HG03571 (cell line): Measurements from ENCODE around the gene CIRBP.
"Not testable (repeated sequence)": the region's sequence is repeated elsewhere in the genome, so short reads cannot be mapped to it uniquely, and the experiment has no call there.

Experiments
- ATAC-seq: cut with Tn5 transposase; IDR thresholded peaks from one replicate; pipeline ENCODE4 v1.9.1; 2021; ENCODE audit not compliant: unreplicated experiment

Gene CIRBP

DNA sequence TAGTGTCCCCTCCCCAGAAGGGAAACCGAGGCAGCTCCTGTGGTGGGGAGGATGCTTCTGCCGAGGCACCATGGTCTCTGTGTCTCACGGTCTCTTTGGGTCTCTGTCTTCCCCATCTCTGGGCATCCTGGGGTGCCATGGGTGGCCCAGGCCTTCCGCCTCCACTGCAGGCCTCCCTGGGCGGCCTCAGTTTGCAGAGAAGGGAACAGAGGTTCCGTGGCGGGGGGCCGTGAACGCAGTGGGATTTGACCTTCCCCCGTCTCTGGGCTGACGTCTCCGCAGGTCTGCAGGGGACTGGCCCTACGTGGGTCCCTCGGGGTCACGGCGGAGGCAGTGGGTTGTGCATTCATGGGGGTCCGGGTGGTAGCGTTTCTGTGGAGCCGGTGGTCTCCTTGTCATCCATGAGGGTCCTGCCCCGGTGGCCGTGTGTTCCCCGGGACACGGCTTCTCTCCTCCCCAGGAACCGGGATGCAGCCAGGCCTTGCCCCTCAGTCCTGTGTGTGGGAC is 21.1 kb downstream of the CIRBP start:
- no peak for ATAC-seq

DNA sequence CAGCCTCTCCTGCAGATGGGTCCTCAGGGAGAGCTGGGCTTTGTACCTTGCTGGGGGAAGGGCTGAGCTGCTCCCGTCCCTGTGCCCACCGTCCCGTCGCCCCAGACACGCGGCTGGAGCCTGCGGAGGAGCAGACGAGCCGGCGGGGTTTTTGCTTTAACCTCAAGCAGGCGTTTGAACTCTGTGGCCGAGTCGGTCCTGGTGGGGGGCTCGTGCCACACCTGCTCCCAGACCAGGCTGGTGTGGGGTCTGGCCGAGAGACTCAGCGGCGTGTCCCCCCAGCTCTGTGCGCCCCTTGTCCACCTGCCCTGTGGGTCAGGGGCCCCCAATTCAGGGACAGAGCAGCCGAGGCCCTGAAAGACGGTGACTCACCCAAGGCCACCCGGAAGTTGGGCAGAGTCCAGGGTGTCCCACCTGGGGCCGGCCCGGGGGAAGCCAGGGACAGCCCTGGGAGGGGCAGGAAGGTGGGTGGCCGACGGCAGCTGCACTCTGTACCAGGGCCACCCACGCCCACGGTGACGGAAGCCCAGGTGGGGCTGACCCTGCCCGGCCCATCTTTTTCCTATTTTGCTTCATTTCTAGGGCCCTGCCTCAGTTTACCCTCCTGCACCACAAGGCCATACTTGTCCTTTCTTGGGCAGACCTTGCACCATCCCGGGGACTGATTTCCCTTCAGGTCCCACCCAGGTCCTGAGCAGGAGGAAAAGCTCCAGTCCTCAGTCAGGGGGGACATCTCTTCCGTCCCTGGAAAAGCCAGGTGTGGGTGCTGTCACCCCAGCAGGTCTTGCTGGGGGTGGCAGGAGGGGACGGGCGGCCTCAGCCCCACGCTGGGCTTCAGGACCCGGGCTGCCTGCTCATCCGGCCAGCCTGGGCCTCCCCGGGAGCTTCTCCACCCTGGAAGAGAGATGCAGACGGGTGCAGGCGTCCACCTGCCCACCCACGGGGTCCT is 21.8 kb downstream of the CIRBP start:
- no peak for ATAC-seq

DNA sequence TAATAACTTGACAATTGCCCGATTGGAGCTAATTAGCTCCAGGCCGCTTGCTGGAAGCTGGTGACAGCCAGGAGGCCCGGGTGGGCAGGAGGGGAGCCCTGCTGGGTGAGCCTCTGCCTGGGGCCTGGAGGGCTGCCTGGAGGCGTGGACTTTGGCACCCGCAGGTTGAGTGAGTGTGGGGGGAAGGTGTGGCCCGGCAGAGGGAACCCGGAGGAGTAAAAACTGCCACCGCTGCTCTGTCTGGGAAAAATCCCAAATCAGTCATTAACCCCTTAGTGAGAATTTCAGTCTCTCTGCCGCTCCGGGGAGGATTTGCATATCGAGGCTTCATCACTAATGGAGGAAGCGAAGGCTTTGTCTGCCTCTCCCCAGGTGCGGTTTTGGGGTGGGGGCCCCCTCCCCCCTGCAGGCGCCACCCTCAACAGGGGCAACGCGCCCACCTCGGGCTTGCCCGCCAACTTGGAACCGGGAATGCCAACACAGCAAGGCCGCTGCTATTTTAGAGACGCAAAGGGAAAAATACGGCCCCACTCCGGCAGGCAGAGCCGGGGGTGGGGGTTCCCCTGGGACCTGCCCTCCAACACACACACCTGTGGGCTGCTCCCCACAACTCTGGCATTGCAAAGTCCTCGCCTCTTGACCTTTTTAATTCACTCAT is 22.8 kb downstream of the CIRBP start:
- no peak for ATAC-seq

DNA sequence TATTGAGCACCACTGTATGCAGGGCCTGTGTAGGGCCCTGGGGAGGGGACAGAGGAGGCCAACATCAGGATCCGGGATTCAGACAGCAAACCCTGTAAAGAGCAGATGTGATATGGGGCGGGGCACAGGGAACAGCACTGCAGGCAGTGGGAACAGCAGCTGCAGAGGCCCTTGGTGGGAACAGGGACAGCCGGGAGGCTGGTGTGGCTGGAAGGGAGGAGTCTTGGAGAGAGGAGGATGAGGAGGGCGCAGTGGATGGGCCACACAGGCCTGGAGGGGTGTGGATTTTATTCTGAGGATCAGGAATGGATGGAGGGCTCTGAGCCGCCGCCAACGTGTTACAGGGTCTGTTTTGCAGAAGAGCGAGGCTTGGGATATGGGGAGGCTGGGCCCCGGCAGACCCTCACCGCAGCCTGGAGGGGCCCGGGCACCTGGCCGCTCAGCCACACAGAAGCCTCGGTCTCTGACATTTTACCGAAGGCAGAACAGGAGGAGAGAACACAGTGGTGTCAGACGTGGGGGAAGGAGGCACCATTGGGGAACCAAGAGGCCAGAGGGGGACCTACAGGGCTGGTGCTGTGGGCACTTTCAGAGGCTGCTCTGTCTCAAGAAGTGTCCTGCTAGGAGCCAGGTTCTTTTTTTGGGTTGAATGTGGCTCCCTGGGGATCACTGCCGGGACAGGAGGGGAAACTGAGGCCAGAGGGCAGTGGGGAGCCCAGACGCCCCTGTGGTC is 23.5 kb downstream of the CIRBP start:
- ATAC-seq, result no peak

DNA sequence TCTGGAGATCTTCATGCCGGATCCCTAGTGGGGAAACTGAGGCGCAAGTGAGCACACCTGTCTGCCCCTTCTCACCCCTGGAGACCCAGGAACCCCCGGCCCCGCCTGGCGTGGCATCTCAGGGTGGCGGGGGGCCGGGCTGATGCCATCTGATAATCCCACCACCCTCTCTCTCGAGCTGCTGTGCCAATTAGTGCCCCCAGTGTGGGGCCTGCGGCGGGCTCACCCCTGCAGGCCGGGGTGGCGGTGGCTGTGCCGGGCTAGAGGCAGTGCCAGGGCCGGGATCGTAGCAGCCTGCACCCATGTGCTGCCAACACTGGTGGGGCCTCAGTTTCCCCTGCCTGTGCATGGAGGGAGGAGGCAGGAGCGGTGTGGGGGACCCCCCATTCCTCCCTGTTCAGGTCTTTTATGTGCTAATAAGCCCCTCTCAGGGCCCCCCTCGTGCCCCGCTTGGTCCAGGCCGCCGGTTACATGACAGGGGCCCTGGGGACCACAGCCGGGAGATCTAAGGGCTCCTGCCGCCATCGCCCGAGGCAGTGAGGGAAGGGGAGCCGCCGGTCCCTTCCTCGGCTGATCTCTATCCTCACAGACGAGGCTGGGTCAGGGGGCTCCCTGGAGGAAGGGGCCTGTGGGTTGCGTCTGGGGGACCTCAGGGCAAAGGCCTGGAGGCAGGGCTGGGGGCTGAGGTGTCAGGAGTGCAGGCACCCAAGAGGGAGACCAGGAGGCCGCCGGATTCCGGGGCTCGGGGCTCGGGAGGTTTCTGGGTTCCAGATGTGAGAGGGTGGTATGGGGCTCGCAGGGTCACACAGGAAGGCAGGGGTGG is 24.9 kb downstream of the CIRBP start:
- no peak for ATAC-seq

DNA sequence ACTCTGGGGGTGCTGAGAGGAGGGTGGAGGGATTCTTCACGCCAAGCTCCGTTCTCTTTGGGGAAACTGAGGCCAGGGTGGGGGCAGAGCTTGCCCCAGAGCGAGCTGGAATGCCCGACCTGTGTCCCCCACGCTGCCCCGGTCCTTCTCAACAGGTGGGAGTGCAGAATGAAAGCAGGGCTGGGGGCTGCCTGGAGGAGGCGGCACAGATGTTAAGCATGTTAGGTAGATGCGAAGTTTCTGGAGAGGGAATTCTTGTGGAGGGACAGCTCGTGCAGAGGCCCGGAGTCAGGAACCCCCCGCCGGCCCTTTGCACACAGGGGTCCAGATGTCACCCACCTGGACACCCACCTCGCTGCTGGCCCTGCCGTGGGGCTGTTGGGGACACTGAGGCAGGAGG is 25.6 kb downstream of the CIRBP start:
- no peak for ATAC-seq

DNA sequence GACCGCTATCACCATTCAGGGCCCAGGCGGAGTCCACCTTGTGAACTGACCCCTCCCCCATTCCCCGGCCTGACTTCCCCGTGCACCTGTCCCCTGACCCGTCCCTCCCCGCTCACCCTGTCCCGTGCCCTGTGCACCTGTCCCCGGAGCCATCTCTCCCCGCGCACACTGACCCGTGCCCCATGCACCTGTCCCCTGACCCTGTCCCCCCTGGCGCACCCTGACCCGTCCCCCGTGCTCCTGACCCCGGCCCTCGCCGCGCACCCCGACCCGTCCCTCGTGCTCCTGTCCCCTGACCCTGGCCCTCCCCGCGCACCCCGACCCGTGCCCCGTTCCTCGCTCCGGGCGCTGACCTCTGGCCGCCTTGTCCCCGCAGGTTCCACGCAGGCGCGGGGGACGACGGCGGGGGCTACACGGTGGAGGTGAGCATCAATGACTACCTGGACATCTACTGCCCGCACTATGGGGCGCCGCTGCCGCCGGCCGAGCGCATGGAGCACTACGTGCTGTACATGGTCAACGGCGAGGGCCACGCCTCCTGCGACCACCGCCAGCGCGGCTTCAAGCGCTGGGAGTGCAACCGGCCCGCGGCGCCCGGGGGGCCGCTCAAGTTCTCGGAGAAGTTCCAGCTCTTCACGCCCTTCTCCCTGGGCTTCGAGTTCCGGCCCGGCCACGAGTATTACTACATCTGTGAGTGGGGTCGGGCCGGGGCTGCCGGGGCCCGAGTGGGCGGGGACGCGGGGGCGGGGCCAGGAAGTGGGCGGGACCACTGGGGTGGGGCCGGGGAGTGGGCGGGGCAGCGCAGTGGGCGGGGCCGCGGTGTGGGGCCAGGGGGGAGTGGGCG is 26.3 kb downstream of the CIRBP start:
- no peak for ATAC-seq

DNA sequence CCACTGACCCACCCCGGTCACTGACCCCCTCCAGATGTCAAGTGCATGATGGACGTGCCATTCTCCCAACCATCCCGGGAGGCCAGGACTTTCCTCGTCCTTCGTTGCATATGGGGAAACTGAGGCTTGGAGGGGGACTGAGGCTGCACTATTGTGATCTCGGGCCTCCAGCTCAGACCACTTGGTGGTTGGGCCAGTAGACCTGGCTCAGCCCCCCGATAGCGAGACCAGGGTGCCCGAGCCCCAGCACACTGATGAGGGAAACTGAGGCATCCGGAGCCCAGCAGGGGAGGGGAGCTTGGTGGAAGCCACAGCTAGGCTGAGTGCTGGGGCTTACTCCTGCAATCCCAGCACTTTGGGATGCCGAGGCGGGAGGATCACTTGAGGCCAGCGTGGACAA is 26.9 kb downstream of the CIRBP start:
- ATAC-seq, result no peak

DNA sequence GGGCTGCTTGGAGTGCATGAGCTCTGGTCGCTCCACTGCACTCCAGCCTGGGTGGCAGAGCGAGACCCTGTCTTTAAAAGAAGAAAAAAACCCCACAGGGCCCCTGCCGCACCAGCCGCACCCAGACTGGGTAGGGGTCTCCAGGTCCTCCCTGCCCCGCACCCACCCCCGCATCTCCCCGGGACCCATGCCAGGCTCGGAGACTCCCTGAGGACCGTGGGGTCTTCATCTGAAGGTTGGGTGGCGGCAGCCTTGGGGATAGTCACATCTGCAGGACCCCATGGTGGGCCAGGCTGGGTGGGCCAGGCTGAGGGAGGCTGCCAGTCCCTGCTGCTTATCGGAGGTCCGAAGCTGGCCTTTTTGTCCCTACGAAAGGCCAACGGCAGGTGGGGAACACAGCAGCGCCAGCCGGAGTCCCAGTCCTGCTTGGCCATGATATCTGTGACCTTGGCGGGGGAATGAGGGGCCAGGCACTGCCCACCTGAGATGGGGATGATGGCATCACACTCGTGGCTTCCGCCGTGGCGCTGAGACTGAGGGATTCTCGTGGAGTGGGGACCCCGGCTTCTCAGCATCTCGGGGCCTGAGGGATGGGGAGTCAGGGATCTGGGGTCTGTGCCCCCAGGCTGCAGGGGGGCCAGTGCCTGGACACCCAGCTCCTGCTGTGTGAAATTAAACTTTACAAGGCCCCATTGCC is 27.6 kb downstream of the CIRBP start:
- no peak for ATAC-seq

DNA sequence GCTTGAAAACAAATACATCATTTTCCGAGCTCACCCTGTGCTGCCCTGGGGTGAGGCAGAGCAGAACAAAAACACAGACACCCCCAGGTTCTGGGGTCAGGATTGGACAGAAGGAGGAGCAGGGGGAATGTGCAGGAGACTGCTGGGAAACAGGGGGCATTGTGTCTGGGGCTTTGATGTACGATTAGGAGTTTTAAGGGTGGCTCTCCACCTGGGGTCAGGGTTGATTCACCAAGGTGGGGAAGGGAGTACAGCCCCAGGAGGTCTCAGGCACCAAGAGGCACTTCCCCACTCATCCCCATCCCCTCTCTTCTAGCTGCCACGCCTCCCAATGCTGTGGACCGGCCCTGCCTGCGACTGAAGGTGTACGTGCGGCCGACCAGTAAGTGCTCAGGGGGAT is 29.1 kb downstream of the CIRBP start:
- ATAC-seq, result no peak

DNA sequence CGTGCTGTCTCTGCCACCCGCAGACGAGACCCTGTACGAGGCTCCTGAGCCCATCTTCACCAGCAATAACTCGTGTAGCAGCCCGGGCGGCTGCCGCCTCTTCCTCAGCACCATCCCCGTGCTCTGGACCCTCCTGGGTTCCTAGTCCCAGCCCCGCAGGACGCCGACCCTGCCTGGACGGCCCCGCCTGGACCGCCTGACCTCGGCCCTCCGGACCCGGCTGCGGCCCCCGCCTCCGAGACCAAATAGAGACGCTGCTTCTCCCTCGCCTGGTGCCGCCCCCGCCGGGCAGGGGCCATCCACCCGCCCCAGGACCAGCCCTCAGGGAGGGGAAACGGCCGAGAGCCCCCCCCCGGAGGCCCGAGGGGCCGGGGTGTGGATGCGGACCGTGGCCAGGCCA is 30.7 kb downstream of the CIRBP start:
- ATAC-seq, result no peak

DNA sequence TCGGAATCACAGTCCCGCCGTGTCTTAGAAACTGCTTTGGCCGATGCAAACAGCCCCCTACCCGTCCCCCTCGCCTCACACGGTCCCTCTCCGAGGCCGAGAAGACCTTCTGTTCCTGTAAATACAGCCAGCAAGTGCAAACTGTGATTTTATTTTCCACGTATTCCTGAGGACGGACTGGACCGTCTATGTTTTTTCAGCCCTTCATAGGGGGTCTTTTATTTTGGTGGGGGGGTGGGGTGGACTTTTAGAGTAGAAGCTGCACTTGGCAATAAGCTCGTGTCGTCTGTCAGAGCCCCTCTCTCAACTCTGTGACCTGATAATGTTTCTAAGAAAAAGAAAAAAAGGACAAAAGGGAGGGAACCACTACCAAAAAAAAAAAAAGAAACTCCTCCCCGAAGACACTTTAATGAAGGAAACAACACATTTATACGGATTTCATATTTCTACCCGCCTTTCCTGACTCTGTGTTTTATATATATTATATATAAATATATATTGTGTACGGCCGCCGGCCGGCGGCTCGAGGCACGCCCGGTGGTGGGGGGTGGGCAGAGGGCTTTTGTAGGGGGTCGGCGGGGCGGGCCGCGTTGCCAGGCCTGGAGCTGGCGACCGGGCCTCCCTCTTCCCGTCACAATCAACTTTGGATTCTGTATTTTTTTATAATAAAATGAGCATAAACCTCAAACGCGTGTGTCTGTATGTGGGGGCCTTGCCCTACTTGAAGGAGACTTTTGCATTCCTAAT is 31.8 kb downstream of the CIRBP start:
- ATAC-seq, result no peak

DNA sequence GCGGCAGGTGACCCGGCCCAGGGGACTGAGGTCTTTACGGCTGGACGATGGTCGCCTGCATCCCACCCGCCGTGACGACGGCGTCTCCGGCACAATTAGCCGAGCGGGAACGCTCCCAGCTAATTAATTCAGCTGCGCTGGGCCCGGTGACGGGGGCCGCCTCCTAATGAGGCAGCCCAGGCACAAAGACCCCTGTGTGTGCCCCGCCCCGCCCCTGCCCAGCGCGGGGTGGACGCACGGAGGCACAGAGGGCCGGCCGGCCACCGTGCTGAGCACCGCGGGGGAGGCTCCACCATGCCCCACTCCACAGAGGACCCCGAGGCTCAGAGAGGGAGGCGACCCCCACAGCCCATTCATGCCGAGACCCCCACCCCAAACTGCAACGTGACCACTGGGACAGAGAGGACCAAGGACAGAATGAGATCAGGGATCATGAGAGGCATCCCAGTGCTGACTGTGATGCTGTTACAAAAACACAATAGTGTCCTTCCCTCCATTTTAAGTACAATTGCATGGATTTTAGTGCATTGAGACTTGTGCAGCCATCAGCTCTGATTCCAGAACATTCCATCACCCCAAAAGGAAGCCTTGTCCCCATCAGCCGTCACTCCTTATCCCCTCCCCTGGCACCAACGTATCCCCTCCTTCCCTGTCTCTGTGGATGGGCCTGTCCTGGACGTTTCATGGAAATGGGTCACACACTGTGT is 33.6 kb downstream of the CIRBP start:
- ATAC-seq, result no peak

DNA sequence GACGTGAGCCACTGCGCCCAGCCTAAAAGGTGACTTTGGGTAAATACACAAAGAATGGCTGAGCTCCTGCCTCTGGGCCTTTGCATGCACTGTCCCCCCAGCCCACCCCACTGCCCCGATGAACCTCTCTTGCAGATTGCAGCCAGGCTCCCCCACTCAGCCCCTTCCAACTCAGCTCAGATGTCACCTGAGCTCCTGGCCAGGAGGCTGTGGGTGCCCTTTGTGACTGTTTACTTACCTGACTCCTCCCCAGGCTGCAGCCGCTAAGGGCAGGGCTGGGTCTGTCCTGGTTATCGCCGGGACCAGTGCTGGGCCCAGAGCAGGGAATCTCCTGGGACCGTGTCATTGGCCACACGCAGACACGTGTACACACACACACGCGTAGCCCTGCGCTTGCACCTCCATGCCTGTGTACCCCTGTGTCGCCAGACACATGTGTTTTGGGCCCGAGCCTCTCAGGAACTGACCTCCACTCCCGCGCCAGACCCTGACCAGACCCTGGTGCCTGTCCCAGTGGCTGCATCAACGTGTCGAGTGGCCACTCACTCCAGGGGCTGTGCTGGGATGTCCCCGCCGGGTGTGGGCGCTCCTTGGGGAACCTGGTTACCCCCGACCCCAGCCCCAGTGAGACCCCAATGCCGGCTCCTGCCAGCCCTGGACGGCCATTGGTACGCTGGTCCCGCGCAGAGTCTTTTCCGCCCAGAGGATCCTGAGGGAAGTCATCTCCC is 35.2 kb downstream of the CIRBP start:
- no peak for ATAC-seq

DNA sequence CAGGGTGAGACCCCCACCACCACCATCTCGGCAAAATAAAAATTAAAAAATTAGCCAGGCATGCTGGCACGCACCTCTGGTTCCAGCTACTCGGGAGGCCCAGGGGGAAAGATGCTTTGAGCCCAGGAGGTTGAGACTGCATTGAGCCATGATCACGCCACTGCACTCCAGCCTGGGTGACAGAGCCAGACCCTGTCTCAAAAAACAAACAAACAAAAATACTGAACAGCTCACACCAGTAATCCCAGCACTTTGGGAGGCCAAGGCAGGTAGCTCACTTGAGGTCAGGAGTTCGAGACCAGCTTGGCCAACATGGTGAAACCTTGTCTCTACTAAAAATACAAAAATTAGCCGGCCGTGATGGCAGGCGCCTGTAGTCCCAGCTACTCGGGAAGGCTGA is 36.2 kb downstream of the CIRBP start:
- not testable (repeated sequence) for ATAC-seq

DNA sequence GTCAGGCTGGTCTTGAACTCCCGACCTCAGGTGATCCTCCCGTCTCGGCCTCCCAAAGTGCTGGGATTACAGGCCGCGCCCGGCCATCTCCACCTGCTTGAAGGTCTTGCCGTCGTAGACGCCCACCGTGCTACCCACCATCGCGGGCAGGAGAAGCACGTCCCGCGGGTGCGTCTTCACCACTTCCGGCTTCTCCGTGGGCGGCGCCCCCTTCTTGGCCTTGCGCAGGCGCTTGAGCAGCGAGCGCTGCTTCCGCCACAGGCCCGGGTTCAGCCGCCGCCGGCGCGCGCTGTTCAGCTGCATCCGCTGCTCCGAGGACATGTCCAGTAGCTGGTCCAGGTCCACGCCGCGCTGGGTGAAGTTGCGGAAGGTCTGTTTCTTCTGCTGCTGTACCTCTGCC is 38.2 kb downstream of the CIRBP start:
- no peak for ATAC-seq

DNA sequence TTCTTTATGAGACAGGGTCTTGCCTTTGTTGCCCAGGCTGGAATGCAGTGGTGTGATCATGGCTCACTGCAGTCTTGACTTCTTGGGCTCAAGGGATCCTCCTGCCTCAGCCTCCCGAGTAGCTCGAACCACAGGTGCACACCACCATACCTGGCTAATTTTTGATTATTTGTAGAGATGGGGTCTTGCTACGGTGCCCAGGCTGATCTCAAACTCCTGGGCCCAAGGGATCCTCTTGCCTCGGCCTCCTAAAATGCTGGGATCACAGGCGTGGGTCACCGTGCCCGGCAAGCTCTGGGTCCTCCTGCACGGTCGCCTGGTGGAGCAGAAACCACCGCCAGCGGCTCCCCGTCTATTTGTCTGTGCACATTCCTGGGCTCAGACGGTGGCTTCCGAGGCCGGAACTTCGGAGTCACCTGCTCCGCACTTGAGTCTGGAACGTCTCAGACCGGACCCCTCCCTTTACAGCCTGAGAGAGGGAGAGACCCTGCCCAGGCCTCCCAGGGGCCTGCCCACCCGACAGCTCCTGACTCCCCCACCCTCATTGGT is 38.7 kb downstream of the CIRBP start:
- no peak for ATAC-seq
